K562 (cell line): Measurements from ENCODE around the gene PRRT2. TPM values are rescaled to one million over a fixed set of nuclear protein-coding genes. Genes with fewer than 3 reads are reported as not detected.

Experiments
- AFF1 ChIP-seq, 2 experiments: fragments of 450-650 bp; IDR thresholded peaks; 2 replicates each; pipeline ENCODE4 v1.6.1; 2018; ENCODE audit warnings: mild to moderate bottlenecking in 2 of 2, low read depth in 1 of 2; ENCODE audit not compliant: partially characterized antibody in 2 of 2
- CHD4 ChIP-seq: fragments of 200-600 bp; sonication (generic); IDR thresholded peaks from 3 replicates; pipeline ENCODE4 v1.6.1; 2012; ENCODE audit warnings: low read depth, mild to moderate bottlenecking, mixed read lengths, low read length, inconsistent platforms; ENCODE audit not compliant: insufficient read depth, insufficient replicate concordance, poor library complexity, severe bottlenecking
- ELF1 ChIP-seq: fragments of 200-800 bp; sonication (Bioruptor generic); IDR thresholded peaks from 2 replicates; pipeline ENCODE4 v1.6.1; 2016; ENCODE audit warnings: missing genetic modification characterization, missing compliant biosample characterization
- HNRNPLL ChIP-seq: fragments of 200-400 bp; formaldehyde crosslinking; IDR thresholded peaks from 2 replicates; pipeline ENCODE4 v1.6.1; 2017; ENCODE audit warnings: low read length, low read depth, mild to moderate bottlenecking; ENCODE audit not compliant: poor library complexity, severe bottlenecking
- KDM1A ChIP-seq, 2 experiments: fragments of 450-650 bp; IDR thresholded peaks; 2 replicates each; pipeline ENCODE4 v1.6.1; 2016; ENCODE audit warnings: mild to moderate bottlenecking in 2 of 2
- MEF2D ChIP-seq: conservative IDR thresholded peaks from 2 replicates; pipeline ENCODE4 v1.6.1; 2016; ENCODE audit warnings: low read depth, missing genetic modification characterization, missing compliant biosample characterization
- MTA3 ChIP-seq: fragments of 450-650 bp; formaldehyde crosslinking; IDR thresholded peaks from 2 replicates; pipeline ENCODE4 v1.6.1; 2017; ENCODE audit warnings: mild to moderate bottlenecking, borderline replicate concordance
- NCOA6 ChIP-seq: fragments of 450-650 bp; IDR thresholded peaks from 2 replicates; pipeline ENCODE4 v1.6.1; 2017; ENCODE audit warnings: mild to moderate bottlenecking
- PML ChIP-seq: IDR thresholded peaks from 2 replicates; pipeline ENCODE4 v1.6.1; 2012; ENCODE audit warnings: low read length, inconsistent platforms
- POLR2G ChIP-seq: fragments of 200-400 bp; formaldehyde crosslinking; IDR thresholded peaks from 2 replicates; pipeline ENCODE4 v1.6.1; 2017; ENCODE audit warnings: low read depth, mild to moderate bottlenecking, antibody characterized with exemption, low read length, moderate library complexity
- RAD21 ChIP-seq, 2 experiments: fragments of 250-450 bp in 1 of 2; fragments of 450-650 bp in 1 of 2; sonication (Bioruptor Pico) in 1 of 2; formaldehyde crosslinking in 1 of 2; IDR thresholded peaks in 1 of 2; conservative IDR thresholded peaks in 1 of 2; 2 replicates each; pipeline versions ENCODE4 v1.4.0 to v1.8.0; 2020 to 2022; ENCODE audit warnings: mild to moderate bottlenecking in 2 of 2, moderate library complexity in 1 of 2
- RBFOX2 ChIP-seq: fragments of 200-400 bp; formaldehyde crosslinking; IDR thresholded peaks from 2 replicates; pipeline ENCODE4 v1.6.1; 2017; ENCODE audit warnings: low read depth, mild to moderate bottlenecking, low read length, moderate library complexity
- RCOR1 ChIP-seq, 2 experiments: IDR thresholded peaks; 2 replicates each; pipeline ENCODE4 v1.6.1; 2012; ENCODE audit warnings: low read depth in 2 of 2, low read length in 2 of 2, borderline replicate concordance in 1 of 2, improper control_type of control experiment in 1 of 2
- SIN3B ChIP-seq: fragments of 450-650 bp; IDR thresholded peaks from 2 replicates; pipeline ENCODE4 v1.6.1; 2017; ENCODE audit warnings: low read depth, mild to moderate bottlenecking, moderate library complexity
- SP2 ChIP-seq: IDR thresholded peaks from 2 replicates; pipeline ENCODE4 v1.6.1; 2011; ENCODE audit warnings: mild to moderate bottlenecking, low read depth, low read length, moderate library complexity; ENCODE audit not compliant: poor library complexity, severe bottlenecking; ENCODE audit errors: extremely low read depth
- THAP12 ChIP-seq: fragments of 250-450 bp; sonication (Bioruptor Pico); IDR thresholded peaks from 2 replicates; pipeline ENCODE4 v1.9.0; 2021; ENCODE audit warnings: mild to moderate bottlenecking, inconsistent platforms
- ZNF766 ChIP-seq: fragments of 200-800 bp; sonication (Bioruptor generic); conservative IDR thresholded peaks from 2 replicates; pipeline ENCODE4 v1.6.1; 2016; ENCODE audit warnings: missing genetic modification characterization, missing compliant biosample characterization
- polyA plus RNA-seq, 8 experiments: library from polyadenylated mRNA; depleted of rRNA in 4 of 8; stranded (reverse) in 5 of 8; unstranded in 3 of 8; fragments of >200 nt; fragmentation: Nextera tagmentation in 2 of 8; fragmentation: Illumina TruSeq in 1 of 8; extraction: Ambion mirVana in 2 of 8; extraction: Trizol in 1 of 8; gene quantifications; 2 replicates each; pipeline versions ENCODE4 v1.2.1 to v1.2.3, GENCODE V29; 2011 to 2014; ENCODE audit warnings: inconsistent platforms in 1 of 8, missing spikeins in 1 of 8
- total RNA-seq, 7 experiments: library from RNA; depleted of rRNA in 6 of 7; stranded (reverse); fragments of >200 nt in 6 of 7; fragmentation: Illumina TruSeq in 2 of 7; extraction: Trizol in 2 of 7; gene quantifications; 2 replicates each; pipeline versions ENCODE4 v1.2.1 to v1.2.3, GENCODE V29; 2011 to 2021; ENCODE audit warnings: low replicate concordance in 1 of 7
- TF ChIP-seq, protein P1 (sequence below): fragments of 450-650 bp; IDR thresholded peaks from 2 replicates; pipeline ENCODE4 v1.6.1; 2014; ENCODE audit warnings: low read depth, mild to moderate bottlenecking, moderate library complexity, borderline replicate concordance

PRRT2 gene
- total and polyA plus RNA-seq, 9 of the 15 experiments (the other 6 are each of a cell fraction or from before 2014, with no cell fraction given): 0.11 to 1.0 (median 0.42) TPM; not detected in 2

GRCh38 chr16:29862884-29863668, 51.1 kb downstream of the PRRT2 start, which contains the start of gene CDIPT (continued):
- TF ChIP-seq, protein P1, sequence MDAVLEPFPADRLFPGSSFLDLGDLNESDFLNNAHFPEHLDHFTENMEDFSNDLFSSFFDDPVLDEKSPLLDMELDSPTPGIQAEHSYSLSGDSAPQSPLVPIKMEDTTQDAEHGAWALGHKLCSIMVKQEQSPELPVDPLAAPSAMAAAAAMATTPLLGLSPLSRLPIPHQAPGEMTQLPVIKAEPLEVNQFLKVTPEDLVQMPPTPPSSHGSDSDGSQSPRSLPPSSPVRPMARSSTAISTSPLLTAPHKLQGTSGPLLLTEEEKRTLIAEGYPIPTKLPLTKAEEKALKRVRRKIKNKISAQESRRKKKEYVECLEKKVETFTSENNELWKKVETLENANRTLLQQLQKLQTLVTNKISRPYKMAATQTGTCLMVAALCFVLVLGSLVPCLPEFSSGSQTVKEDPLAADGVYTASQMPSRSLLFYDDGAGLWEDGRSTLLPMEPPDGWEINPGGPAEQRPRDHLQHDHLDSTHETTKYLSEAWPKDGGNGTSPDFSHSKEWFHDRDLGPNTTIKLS: peak; percentile 86
- TF ChIP-seq RBFOX2: peak; percentile 71
- peak; percentile 47 for TF ChIP-seq CHD4
- peak; percentile 99 for TF ChIP-seq SP2
- TF ChIP-seq RAD21 (CRISPR knock-in tag; conservative IDR thresholded peaks at IDR 0.05 in 1 of 2, IDR thresholded peaks at IDR 0.05 in 1 of 2): peak; percentile 40 to 53; a peak in 3 of 4 replicates
- TF ChIP-seq PML: peak; percentile 53; the same call in 1 of the 2 replicates
- TF ChIP-seq HNRNPLL: peak; percentile 48
- TF ChIP-seq RCOR1 (IDR thresholded peaks at IDR 0.05; ENCODE audit: borderline replicate concordance in 1 of 2, low read depth in 2 of 2, low read length in 2 of 2): peak in 1 of 2 experiments; percentile 68; a peak in 2 of 4 replicates
- TF ChIP-seq ZNF766 (CRISPR knock-in tag): peak; percentile 70; the same call in 1 of the 2 replicates
- peak; percentile 78 for TF ChIP-seq POLR2G
- peak; percentile 17; the same call in 1 of the 2 replicates for TF ChIP-seq SIN3B
- peak; percentile 84 for TF ChIP-seq ELF1
- peak in 1 of 2 experiments; percentile 83; a peak in 3 of 4 replicates for TF ChIP-seq KDM1A (IDR thresholded peaks at IDR 0.05)
- peak in 1 of 2 experiments; percentile 53 for TF ChIP-seq AFF1 (IDR thresholded peaks at IDR 0.05; ENCODE audit: low read depth in 1 of 2, partially characterized antibody in 2 of 2)
- TF ChIP-seq THAP12: peak; percentile 99
- peak; percentile 68; the same call in 1 of the 2 replicates for TF ChIP-seq MEF2D (tag)
- peak; percentile 82 for TF ChIP-seq NCOA6
- TF ChIP-seq MTA3: peak; percentile 69; the same call in 1 of the 2 replicates
